GM12878 (cell line): Measurements from ENCODE around the gene ZMIZ1.

Experiments used
- CHD1 ChIP-seq: IDR thresholded peaks from 2 replicates; pipeline ENCODE4 v1.6.1; 2012; ENCODE audit warnings: low read depth, low read length, improper control_type of control experiment
- CREM ChIP-seq: IDR thresholded peaks from 2 replicates; pipeline ENCODE4 v1.6.1; 2014; ENCODE audit warnings: antibody characterized with exemption, low read depth
- CTCF ChIP-seq, 3 experiments: IDR thresholded peaks in 2 of 3; conservative IDR thresholded peaks in 1 of 3; 2 replicates each; pipeline ENCODE4 v1.5.1; 2011; ENCODE audit warnings: low read depth in 3 of 3, low read length in 3 of 3, mild to moderate bottlenecking in 3 of 3, control low read depth in 2 of 3, moderate library complexity in 2 of 3, inconsistent platforms in 1 of 3, mixed read lengths in 1 of 3; ENCODE audit not compliant: control insufficient read depth in 2 of 3, insufficient read depth in 1 of 3; ENCODE audit errors: extremely low read depth in 1 of 3
- CUX1 ChIP-seq: IDR thresholded peaks from 2 replicates; pipeline ENCODE4 v1.6.1; 2012; ENCODE audit warnings: improper control_type of control experiment, low read depth, low read length; ENCODE audit not compliant: insufficient replicate concordance
- MXI1 ChIP-seq: fragments of 150-350 bp; IDR thresholded peaks from 2 replicates; pipeline ENCODE4 v1.6.1; 2011; ENCODE audit warnings: low read depth, mild to moderate bottlenecking, inconsistent platforms, low read length, improper control_type of control experiment
- NR2C2 ChIP-seq: IDR thresholded peaks from 2 replicates; pipeline ENCODE4 v1.6.1; 2011; ENCODE audit warnings: borderline replicate concordance, low read depth; ENCODE audit not compliant: control insufficient read depth, insufficient read length
- RAD51 ChIP-seq: fragments of 450-650 bp; IDR thresholded peaks from 2 replicates; pipeline ENCODE4 v1.6.1; 2016; ENCODE audit warnings: moderate library complexity, mild to moderate bottlenecking, inconsistent platforms
- SP1 ChIP-seq: IDR thresholded peaks from one replicate; pipeline ENCODE4 v1.6.1; 2011; ENCODE audit warnings: low read depth, low read length
- SRF ChIP-seq, 2 experiments: IDR thresholded peaks; 2 replicates each; pipeline ENCODE4 v1.6.1; 2011; ENCODE audit warnings: low read depth in 2 of 2, low read length in 2 of 2, mild to moderate bottlenecking in 1 of 2, moderate library complexity in 1 of 2
- TBL1XR1 ChIP-seq: IDR thresholded peaks from 2 replicates; pipeline ENCODE4 v1.6.1; 2012; ENCODE audit warnings: low read depth, low read length, improper control_type of control experiment
- ZNF384 ChIP-seq: IDR thresholded peaks from 2 replicates; pipeline ENCODE4 v1.6.1; 2012; ENCODE audit warnings: low read depth, mild to moderate bottlenecking, low read length, improper control_type of control experiment, borderline replicate concordance

- TF ChIP-seq SRF (IDR thresholded peaks at IDR 0.05; ENCODE audit: low read depth in 2 of 2, low read length in 2 of 2) (no peak), RAD51 (no peak), CTCF (IDR thresholded peaks at IDR 0.05 in 2 of 3, conservative IDR thresholded peaks at IDR 0.05 in 1 of 3; ENCODE audit: control insufficient read depth in 2 of 3, extremely low read depth in 1 of 3, insufficient read depth in 1 of 3, low read depth in 3 of 3, low read length in 3 of 3) (no peak), TBL1XR1 (no peak), CUX1 (no peak), SP1 (no peak), ZNF384 (no peak), CREM (no peak), CHD1 (no peak), NR2C2 (no peak), MXI1 (no peak)
Observed at GRCh38 chr10:79328147-79328701, 259.5 kb downstream of the ZMIZ1 start.
